Endothelial cell of umbilical vein (primary cell): ENCODE data around the gene SCN9A. TPM values are rescaled to one million over a fixed set of nuclear protein-coding genes. Genes with fewer than 3 reads are reported as not detected.

Experiments
- BruUV-seq: library from RNA; stranded (reverse); fragments of 400-500 nt; replicated peaks from 2 replicates; lab custom pipeline; 2021; lab: Mats Ljungman, UMichigan
- CTCF ChIA-PET: fragments of 300-600, 350-600 bp; sonication (Branson Sonifier 250); formaldehyde crosslinking; loops from one replicate; lab custom pipeline; 2021; ENCODE audit warnings: antibody characterized with exemption, inconsistent platforms; lab: Charles Lee
- POLR2A ChIA-PET: fragments of 300-600, 350-600 bp; sonication (Branson Sonifier 250); formaldehyde crosslinking; loops from one replicate; lab custom pipeline; 2021; ENCODE audit warnings: antibody characterized with exemption, inconsistent platforms; lab: Charles Lee
- DNase-seq: peaks from one replicate; pipeline ENCODE4 v3.0.0-alpha.2; 2011; ENCODE audit warnings: low read depth, low spot score
- FAIRE-seq: peaks from 2 replicates; lab custom pipeline; 2011; peaks lifted over from hg19 to GRCh38; lab: Jason Lieb, UNC
- H2AFZ ChIP-seq: 2 replicates; pipeline ENCODE4 v1.6.0; 2012; ENCODE audit warnings: low read depth, low read length, control low read depth, inconsistent platforms
- H3K27ac ChIP-seq: 2 replicates; pipeline ENCODE4 v1.5.1; 2011; ENCODE audit warnings: low read depth, mild to moderate bottlenecking, control low read depth, low read length, moderate library complexity; ENCODE audit not compliant: insufficient read depth
- H3K27me3 ChIP-seq, 2 experiments: 2 replicates each; pipeline versions ENCODE4 v1.6.0 to v1.6.1; 2011; ENCODE audit warnings: low read length in 2 of 2, mixed read lengths in 1 of 2; ENCODE audit not compliant: control insufficient read depth in 2 of 2, insufficient read depth in 2 of 2
- H3K36me3 ChIP-seq, 2 experiments: 2 replicates in 1 of 2; 3 replicates in 1 of 2; pipeline ENCODE4 v1.5.1; 2011; ENCODE audit warnings: low read length in 2 of 2, mild to moderate bottlenecking in 1 of 2, moderate library complexity in 1 of 2; ENCODE audit not compliant: control insufficient read depth in 2 of 2, insufficient read depth in 2 of 2; ENCODE audit errors: extremely low read depth in 1 of 2
- H3K4me1 ChIP-seq: 3 replicates; pipeline ENCODE4 v1.5.1; 2011; ENCODE audit warnings: mild to moderate bottlenecking, low read length; ENCODE audit not compliant: control insufficient read depth, insufficient read depth; ENCODE audit errors: extremely low read depth
- H3K4me2 ChIP-seq: 2 replicates; pipeline ENCODE4 v1.6.1; 2011; ENCODE audit warnings: low read length, control low read depth, mixed read lengths; ENCODE audit not compliant: insufficient read depth
- H3K4me3 ChIP-seq, 3 experiments: fragments of 200-600 bp in 1 of 3; sonication (generic), shearing (Covaris generic) in 1 of 3; replicated peaks in 1 of 3; 2 replicates each; pipeline ENCODE4 v1.5.1; 2011 to 2016; ENCODE audit warnings: control low read depth in 3 of 3, low read length in 3 of 3, mild to moderate bottlenecking in 2 of 3, inconsistent platforms in 1 of 3, low read depth in 1 of 3, moderate library complexity in 1 of 3; ENCODE audit not compliant: insufficient read depth in 1 of 3
- H3K79me2 ChIP-seq: 2 replicates; pipeline ENCODE4 v1.6.0; 2012; ENCODE audit warnings: low read length, inconsistent platforms; ENCODE audit not compliant: control insufficient read depth, insufficient read depth
- H3K9ac ChIP-seq: replicated peaks from 2 replicates; pipeline ENCODE3; 2011; ENCODE audit warnings: low read length, control low read depth; ENCODE audit not compliant: insufficient read depth; ENCODE audit errors: extremely low read depth
- H3K9me1 ChIP-seq: replicated peaks from 3 replicates; pipeline ENCODE4 v1.6.0; 2011; ENCODE audit warnings: mild to moderate bottlenecking, low read length; ENCODE audit not compliant: control insufficient read depth, insufficient read depth; ENCODE audit errors: extremely low read depth
- H3K9me3 ChIP-seq: replicated peaks from 2 replicates; pipeline ENCODE4 v1.5.1; 2012; ENCODE audit warnings: low read length, inconsistent platforms; ENCODE audit not compliant: control insufficient read depth, insufficient read depth
- H4K20me1 ChIP-seq: replicated peaks from 2 replicates; pipeline ENCODE3; 2011; ENCODE audit warnings: mild to moderate bottlenecking, low read length; ENCODE audit not compliant: control insufficient read depth, insufficient read depth; ENCODE audit errors: extremely low read depth
- EZH2 ChIP-seq: IDR thresholded peaks from 2 replicates; pipeline ENCODE4 v1.6.1; 2012; ENCODE audit warnings: borderline replicate concordance, low read depth, mild to moderate bottlenecking, moderate library complexity, low read length, inconsistent platforms; ENCODE audit not compliant: severe bottlenecking
- FOS ChIP-seq: IDR thresholded peaks from 2 replicates; pipeline ENCODE4 v1.6.1; 2011; ENCODE audit warnings: mild to moderate bottlenecking, low read length, moderate library complexity, borderline replicate concordance; ENCODE audit not compliant: insufficient read depth
- GATA2 ChIP-seq: IDR thresholded peaks from 2 replicates; pipeline ENCODE4 v1.7.0; 2011; ENCODE audit warnings: low read depth, mild to moderate bottlenecking, moderate library complexity, mixed read lengths, low read length; ENCODE audit not compliant: insufficient read length, insufficient read depth
- JUN ChIP-seq: IDR thresholded peaks from 2 replicates; pipeline ENCODE4 v1.6.1; 2011; ENCODE audit warnings: borderline replicate concordance, low read depth; ENCODE audit not compliant: insufficient read length, insufficient read depth
- MYC ChIP-seq: IDR thresholded peaks from one replicate; pipeline ENCODE4 v1.6.1; 2011; ENCODE audit warnings: mild to moderate bottlenecking, low read depth, low read length
- POLR2A ChIP-seq: IDR thresholded peaks from 2 replicates; pipeline ENCODE4 v1.6.1; 2012; ENCODE audit warnings: low read depth, mild to moderate bottlenecking, control low read depth, low read length
- POLR2AphosphoS5 ChIP-seq: IDR thresholded peaks from 2 replicates; pipeline ENCODE4 v1.6.1; 2012; ENCODE audit warnings: low read depth, mild to moderate bottlenecking, control low read depth, low read length, moderate library complexity; ENCODE audit not compliant: insufficient read depth
- dilution Hi-C: fragments of 300-500 bp; cut with MboI; formaldehyde crosslinking; loops from one replicate; pipeline ENCODE4 v1.15.0; 2019; ENCODE audit warnings: low sequenced_read_pairs; ENCODE audit not compliant: extremely low pct_ligation_motif_present
- intact Hi-C: fragments of 100-400 bp; cut with micrococcal nuclease; formaldehyde crosslinking; loops from one replicate; pipeline ENCODE4 v1.10.0; 2022
- polyA plus RNA-seq, 4 experiments: library from polyadenylated mRNA; depleted of rRNA in 3 of 4; stranded (reverse) in 3 of 4; unstranded in 1 of 4; fragments of >200 nt; gene quantifications; 2 replicates each; pipeline versions ENCODE4 v1.2.1 to v1.2.3, GENCODE V29; 2011 to 2012; ENCODE audit warnings: missing spikeins in 1 of 4
- total RNA-seq: library from RNA; stranded (reverse); gene quantifications from 2 replicates; pipeline ENCODE4 v1.2.3, GENCODE V29; 2021
- TF ChIP-seq, protein P1 (sequence below), 2 donors: IDR thresholded peaks; 1 replicate in 1 of 2; 2 replicates in 1 of 2; pipeline ENCODE4 v1.5.1; 2011; ENCODE audit warnings: low read length in 2 of 2, mild to moderate bottlenecking in 2 of 2, moderate library complexity in 2 of 2, control low read depth in 1 of 2, inconsistent platforms in 1 of 2, low read depth in 1 of 2; ENCODE audit not compliant: insufficient read depth in 1 of 2; ENCODE audit errors: extremely low read depth in 1 of 2
- TF ChIP-seq, protein P2 (sequence below): IDR thresholded peaks from 2 replicates; pipeline ENCODE4 v1.6.1; 2011; ENCODE audit not compliant: insufficient read depth, insufficient read length

SCN9A gene
- total and polyA plus RNA-seq, 2 donors (not counting 3 experiments of a cell fraction or from before 2014, with no cell fraction given): 0.88 to 1.6 TPM

DNA sequence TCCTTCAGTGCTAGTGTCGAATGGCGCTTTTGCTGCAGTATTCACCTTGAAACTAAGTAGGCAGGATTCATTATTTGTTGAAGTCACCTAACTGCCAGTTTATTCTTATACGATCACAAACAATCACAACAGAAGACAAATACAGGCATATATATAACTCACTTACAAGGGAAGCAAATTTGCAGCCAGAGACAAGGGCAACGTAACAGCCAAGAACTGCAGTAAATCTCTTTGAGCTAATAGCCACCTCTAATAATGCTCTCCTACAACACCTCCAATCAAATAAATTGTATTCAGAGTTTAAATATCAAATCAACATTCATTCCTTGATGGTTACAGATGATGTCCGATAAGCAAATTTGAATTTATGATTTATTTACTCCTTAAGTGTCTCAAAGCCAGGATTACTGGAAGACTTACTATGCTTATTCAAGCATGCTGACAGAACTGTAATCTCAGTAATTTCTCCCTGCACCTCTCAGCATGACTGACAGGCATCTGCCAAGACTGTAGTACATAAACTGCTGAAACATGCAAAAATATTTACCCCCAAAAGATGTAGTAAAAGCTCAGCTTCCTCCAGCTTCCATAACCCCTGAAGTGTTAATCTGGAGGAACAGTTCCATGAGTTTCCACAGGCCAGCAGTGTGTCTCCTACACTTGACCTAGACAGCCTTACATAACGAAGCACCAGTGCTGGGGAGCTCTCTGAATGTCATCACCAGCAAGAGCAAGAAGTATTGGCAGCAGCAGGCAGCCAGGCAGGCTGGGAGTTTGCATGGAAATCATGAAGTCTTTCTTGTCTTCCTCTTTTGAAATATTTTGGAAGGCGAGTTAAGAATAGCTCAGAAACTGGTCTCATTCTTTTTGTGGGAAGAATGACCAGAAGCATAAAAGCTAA is 227.0 kb downstream of the SCN9A start:
- intact Hi-C loops: no loop called here
- TF ChIP-seq MYC (no peak), POLR2A (no peak), POLR2AphosphoS5 (no peak), EZH2 (no peak), FOS (no peak), JUN (no peak), GATA2 (no peak)
- TF ChIP-seq, protein P1, sequence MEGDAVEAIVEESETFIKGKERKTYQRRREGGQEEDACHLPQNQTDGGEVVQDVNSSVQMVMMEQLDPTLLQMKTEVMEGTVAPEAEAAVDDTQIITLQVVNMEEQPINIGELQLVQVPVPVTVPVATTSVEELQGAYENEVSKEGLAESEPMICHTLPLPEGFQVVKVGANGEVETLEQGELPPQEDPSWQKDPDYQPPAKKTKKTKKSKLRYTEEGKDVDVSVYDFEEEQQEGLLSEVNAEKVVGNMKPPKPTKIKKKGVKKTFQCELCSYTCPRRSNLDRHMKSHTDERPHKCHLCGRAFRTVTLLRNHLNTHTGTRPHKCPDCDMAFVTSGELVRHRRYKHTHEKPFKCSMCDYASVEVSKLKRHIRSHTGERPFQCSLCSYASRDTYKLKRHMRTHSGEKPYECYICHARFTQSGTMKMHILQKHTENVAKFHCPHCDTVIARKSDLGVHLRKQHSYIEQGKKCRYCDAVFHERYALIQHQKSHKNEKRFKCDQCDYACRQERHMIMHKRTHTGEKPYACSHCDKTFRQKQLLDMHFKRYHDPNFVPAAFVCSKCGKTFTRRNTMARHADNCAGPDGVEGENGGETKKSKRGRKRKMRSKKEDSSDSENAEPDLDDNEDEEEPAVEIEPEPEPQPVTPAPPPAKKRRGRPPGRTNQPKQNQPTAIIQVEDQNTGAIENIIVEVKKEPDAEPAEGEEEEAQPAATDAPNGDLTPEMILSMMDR (IDR thresholded peaks at IDR 0.05; ENCODE audit: extremely low read depth in 1 of 2, insufficient read depth in 1 of 2, low read depth in 1 of 2, low read length in 2 of 2): no peak
- TF ChIP-seq, protein P2, sequence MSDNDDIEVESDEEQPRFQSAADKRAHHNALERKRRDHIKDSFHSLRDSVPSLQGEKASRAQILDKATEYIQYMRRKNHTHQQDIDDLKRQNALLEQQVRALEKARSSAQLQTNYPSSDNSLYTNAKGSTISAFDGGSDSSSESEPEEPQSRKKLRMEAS: no peak
- no peak overlapping the region for H3K4me3 ChIP-seq
- H2AFZ ChIP-seq: no peak overlapping the region
- no TSS peak for BruUV-seq
- DNase-seq (no peak), FAIRE-seq (no peak)
- H3K9ac ChIP-seq: no peak overlapping the region
- dilution Hi-C loops: no loop called here
- no peaks in the 10 kb centered on the region for H4K20me1 ChIP-seq
- no peaks in the 10 kb centered on the region for H3K9me1 ChIP-seq
- POLR2A ChIA-PET: no interaction called here
- H3K4me2 ChIP-seq: no peak overlapping the region
- no peaks in the 10 kb centered on the region for H3K4me1 ChIP-seq
- CTCF ChIA-PET: interaction anchor here (0.9 to 1.4 kb wide), 3 partner anchors 15 to 271 kb away, joined by 3 to 4 read pairs (median 4); no protein-coding TSS in a partner anchor
- H3K27ac ChIP-seq: no peak overlapping the region
- H3K27me3 ChIP-seq: no peaks in the 10 kb centered on the region
- no peaks in the 10 kb centered on the region for H3K79me2 ChIP-seq
- H3K36me3 ChIP-seq: no peaks in the 10 kb centered on the region
- H3K9me3 ChIP-seq: no peaks in the 10 kb centered on the region
